Measurements from ENCODE around the gene RTL1. TPM values are rescaled to one million over a fixed set of nuclear protein-coding genes. Genes with fewer than 3 reads are reported as not detected.

RTL1 gene
- total and polyA plus RNA-seq, 2 of the 8 experiments (the other 6 are each of a cell fraction or from before 2014, with no cell fraction given), result not detected

DNA sequence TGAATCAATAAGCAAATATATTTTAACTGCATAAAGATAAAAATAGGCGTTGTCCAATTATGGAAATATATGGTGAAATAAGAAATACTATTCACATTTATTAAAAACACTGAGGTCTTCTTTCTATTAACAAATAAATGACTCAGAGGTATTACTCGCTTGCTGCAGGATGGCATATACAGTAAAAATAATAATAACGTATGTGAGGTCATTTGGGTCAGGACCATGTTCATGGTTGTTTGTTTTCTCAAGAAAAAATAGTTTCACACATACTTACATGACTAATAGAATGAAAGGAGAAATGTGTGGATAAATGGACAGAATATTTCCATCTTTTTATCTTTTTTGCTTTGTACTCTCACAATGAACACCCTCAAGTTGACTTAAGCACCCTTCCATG lies 46.5 kb upstream of the RTL1 start (continued):
- TF ChIP-seq, protein P1, sequence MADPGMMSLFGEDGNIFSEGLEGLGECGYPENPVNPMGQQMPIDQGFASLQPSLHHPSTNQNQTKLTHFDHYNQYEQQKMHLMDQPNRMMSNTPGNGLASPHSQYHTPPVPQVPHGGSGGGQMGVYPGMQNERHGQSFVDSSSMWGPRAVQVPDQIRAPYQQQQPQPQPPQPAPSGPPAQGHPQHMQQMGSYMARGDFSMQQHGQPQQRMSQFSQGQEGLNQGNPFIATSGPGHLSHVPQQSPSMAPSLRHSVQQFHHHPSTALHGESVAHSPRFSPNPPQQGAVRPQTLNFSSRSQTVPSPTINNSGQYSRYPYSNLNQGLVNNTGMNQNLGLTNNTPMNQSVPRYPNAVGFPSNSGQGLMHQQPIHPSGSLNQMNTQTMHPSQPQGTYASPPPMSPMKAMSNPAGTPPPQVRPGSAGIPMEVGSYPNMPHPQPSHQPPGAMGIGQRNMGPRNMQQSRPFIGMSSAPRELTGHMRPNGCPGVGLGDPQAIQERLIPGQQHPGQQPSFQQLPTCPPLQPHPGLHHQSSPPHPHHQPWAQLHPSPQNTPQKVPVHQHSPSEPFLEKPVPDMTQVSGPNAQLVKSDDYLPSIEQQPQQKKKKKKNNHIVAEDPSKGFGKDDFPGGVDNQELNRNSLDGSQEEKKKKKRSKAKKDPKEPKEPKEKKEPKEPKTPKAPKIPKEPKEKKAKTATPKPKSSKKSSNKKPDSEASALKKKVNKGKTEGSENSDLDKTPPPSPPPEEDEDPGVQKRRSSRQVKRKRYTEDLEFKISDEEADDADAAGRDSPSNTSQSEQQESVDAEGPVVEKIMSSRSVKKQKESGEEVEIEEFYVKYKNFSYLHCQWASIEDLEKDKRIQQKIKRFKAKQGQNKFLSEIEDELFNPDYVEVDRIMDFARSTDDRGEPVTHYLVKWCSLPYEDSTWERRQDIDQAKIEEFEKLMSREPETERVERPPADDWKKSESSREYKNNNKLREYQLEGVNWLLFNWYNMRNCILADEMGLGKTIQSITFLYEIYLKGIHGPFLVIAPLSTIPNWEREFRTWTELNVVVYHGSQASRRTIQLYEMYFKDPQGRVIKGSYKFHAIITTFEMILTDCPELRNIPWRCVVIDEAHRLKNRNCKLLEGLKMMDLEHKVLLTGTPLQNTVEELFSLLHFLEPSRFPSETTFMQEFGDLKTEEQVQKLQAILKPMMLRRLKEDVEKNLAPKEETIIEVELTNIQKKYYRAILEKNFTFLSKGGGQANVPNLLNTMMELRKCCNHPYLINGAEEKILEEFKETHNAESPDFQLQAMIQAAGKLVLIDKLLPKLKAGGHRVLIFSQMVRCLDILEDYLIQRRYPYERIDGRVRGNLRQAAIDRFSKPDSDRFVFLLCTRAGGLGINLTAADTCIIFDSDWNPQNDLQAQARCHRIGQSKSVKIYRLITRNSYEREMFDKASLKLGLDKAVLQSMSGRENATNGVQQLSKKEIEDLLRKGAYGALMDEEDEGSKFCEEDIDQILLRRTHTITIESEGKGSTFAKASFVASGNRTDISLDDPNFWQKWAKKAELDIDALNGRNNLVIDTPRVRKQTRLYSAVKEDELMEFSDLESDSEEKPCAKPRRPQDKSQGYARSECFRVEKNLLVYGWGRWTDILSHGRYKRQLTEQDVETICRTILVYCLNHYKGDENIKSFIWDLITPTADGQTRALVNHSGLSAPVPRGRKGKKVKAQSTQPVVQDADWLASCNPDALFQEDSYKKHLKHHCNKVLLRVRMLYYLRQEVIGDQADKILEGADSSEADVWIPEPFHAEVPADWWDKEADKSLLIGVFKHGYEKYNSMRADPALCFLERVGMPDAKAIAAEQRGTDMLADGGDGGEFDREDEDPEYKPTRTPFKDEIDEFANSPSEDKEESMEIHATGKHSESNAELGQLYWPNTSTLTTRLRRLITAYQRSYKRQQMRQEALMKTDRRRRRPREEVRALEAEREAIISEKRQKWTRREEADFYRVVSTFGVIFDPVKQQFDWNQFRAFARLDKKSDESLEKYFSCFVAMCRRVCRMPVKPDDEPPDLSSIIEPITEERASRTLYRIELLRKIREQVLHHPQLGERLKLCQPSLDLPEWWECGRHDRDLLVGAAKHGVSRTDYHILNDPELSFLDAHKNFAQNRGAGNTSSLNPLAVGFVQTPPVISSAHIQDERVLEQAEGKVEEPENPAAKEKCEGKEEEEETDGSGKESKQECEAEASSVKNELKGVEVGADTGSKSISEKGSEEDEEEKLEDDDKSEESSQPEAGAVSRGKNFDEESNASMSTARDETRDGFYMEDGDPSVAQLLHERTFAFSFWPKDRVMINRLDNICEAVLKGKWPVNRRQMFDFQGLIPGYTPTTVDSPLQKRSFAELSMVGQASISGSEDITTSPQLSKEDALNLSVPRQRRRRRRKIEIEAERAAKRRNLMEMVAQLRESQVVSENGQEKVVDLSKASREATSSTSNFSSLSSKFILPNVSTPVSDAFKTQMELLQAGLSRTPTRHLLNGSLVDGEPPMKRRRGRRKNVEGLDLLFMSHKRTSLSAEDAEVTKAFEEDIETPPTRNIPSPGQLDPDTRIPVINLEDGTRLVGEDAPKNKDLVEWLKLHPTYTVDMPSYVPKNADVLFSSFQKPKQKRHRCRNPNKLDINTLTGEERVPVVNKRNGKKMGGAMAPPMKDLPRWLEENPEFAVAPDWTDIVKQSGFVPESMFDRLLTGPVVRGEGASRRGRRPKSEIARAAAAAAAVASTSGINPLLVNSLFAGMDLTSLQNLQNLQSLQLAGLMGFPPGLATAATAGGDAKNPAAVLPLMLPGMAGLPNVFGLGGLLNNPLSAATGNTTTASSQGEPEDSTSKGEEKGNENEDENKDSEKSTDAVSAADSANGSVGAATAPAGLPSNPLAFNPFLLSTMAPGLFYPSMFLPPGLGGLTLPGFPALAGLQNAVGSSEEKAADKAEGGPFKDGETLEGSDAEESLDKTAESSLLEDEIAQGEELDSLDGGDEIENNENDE (IDR thresholded peaks at IDR 0.05; ENCODE audit: insufficient replicate concordance, low read length), result no peak
- TF ChIP-seq CREB1 (IDR thresholded peaks at IDR 0.05) (no peak), BACH1 (IDR thresholded peaks at IDR 0.05; ENCODE audit: low read length) (no peak), HDAC2 (IDR thresholded peaks at IDR 0.05; ENCODE audit: borderline replicate concordance in 1 of 2, low read depth in 2 of 2, low read length in 2 of 2) (no peak), CEBPB (IDR thresholded peaks at IDR 0.05; ENCODE audit: low read depth, low read length) (no peak), ZNF274 (IDR thresholded peaks at IDR 0.05; ENCODE audit: borderline replicate concordance, extremely low read depth, low read length) (no peak), SIN3A (conservative IDR thresholded peaks at IDR 0.05 in 1 of 2, IDR thresholded peaks at IDR 0.05 in 1 of 2; ENCODE audit: low read depth in 1 of 2, low read length in 2 of 2) (no peak), EGR1 (IDR thresholded peaks at IDR 0.05; ENCODE audit: borderline replicate concordance, low read depth, low read length) (no peak), KDM4A (IDR thresholded peaks at IDR 0.05; ENCODE audit: low read depth, low read length, severe bottlenecking) (no peak)

All from H1 (cell line).